ENCODE data around the gene GNAT3. TPM values are rescaled to one million over a fixed set of nuclear protein-coding genes. Genes with fewer than 3 reads are reported as not detected.

GNAT3 gene
- total and polyA plus RNA-seq, 4 donors, result not detected

GRCh38 chr7:80415522-80415921, 96.3 kb downstream of the GNAT3 start:
- H3K27ac ChIP-seq (ENCODE audit: low read depth in 1 of 2, low read length in 2 of 2), result no peak overlapping the region
- no peak for TF ChIP-seq FOXA1 (IDR thresholded peaks at IDR 0.05)
- TF ChIP-seq, protein P1, sequence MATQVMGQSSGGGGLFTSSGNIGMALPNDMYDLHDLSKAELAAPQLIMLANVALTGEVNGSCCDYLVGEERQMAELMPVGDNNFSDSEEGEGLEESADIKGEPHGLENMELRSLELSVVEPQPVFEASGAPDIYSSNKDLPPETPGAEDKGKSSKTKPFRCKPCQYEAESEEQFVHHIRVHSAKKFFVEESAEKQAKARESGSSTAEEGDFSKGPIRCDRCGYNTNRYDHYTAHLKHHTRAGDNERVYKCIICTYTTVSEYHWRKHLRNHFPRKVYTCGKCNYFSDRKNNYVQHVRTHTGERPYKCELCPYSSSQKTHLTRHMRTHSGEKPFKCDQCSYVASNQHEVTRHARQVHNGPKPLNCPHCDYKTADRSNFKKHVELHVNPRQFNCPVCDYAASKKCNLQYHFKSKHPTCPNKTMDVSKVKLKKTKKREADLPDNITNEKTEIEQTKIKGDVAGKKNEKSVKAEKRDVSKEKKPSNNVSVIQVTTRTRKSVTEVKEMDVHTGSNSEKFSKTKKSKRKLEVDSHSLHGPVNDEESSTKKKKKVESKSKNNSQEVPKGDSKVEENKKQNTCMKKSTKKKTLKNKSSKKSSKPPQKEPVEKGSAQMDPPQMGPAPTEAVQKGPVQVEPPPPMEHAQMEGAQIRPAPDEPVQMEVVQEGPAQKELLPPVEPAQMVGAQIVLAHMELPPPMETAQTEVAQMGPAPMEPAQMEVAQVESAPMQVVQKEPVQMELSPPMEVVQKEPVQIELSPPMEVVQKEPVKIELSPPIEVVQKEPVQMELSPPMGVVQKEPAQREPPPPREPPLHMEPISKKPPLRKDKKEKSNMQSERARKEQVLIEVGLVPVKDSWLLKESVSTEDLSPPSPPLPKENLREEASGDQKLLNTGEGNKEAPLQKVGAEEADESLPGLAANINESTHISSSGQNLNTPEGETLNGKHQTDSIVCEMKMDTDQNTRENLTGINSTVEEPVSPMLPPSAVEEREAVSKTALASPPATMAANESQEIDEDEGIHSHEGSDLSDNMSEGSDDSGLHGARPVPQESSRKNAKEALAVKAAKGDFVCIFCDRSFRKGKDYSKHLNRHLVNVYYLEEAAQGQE (IDR thresholded peaks at IDR 0.05), result no peak
- no peak for TF ChIP-seq JUND (IDR thresholded peaks at IDR 0.05)
- no peak for TF ChIP-seq RXRA (IDR thresholded peaks at IDR 0.05)
- no peak for TF ChIP-seq SP1 (IDR thresholded peaks at IDR 0.05)
- TF ChIP-seq NR2F2 (IDR thresholded peaks at IDR 0.05), result no peak
- no peaks in the 10 kb centered on the region for H3K36me3 ChIP-seq (ENCODE audit: control insufficient read depth in 4 of 4, insufficient read depth in 3 of 4, low read depth in 1 of 4, low read length in 3 of 4)
- no peak overlapping the region for H3K4me3 ChIP-seq (ENCODE audit: low read depth in 1 of 3, low read length in 3 of 3)
- H3K9ac ChIP-seq (ENCODE audit: low read depth in 1 of 2, low read length in 2 of 2), result no peak overlapping the region
- H3K27me3 ChIP-seq (ENCODE audit: control insufficient read depth in 4 of 4, insufficient read depth in 4 of 4, low read length in 3 of 4), result no peaks in the 10 kb centered on the region
- DNase-seq (ENCODE audit: low spot score), result no peak
- H3K9me3 ChIP-seq (ENCODE audit: control insufficient read depth in 4 of 4, low read length in 3 of 4), result no peaks in the 10 kb centered on the region
- H3K4me1 ChIP-seq (ENCODE audit: control insufficient read depth in 4 of 4, insufficient read depth in 4 of 4, low read length in 3 of 4), result no peaks in the 10 kb centered on the region
- 93% methylated on average over 1 of the region's 1 CpG for WGBS

DNA sequence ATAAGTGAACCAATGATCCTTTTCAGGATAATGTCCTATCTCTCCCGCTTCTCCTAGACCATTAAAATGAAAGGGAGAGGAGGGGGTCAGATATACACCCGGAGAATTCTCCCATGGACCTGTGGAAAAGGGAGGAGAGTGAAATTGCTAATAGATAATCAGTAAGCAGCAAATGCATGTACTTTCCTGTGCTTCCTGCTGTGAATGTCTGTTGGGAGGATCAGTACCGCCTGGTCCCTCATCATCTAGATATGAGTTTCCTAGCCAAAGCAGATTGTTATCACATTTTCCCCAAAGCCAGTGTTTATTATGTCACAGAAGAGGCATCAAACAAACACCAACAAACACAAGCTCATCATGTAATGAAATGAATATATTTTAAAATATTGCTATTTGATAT, 96.8 kb downstream of the GNAT3 start:
- Histone ChIP-seq H3K36me3 (ENCODE audit: control insufficient read depth in 4 of 4, insufficient read depth in 3 of 4, low read depth in 1 of 4, low read length in 3 of 4) (no peaks in the 10 kb centered on the region), H3K27ac (ENCODE audit: low read depth in 1 of 2, low read length in 2 of 2) (no peak overlapping the region), H3K4me3 (ENCODE audit: low read depth in 1 of 3, low read length in 3 of 3) (no peak overlapping the region), H3K4me1 (ENCODE audit: control insufficient read depth in 4 of 4, insufficient read depth in 4 of 4, low read length in 3 of 4) (no peaks in the 10 kb centered on the region), H3K9ac (ENCODE audit: low read depth in 1 of 2, low read length in 2 of 2) (no peak overlapping the region), H3K9me3 (ENCODE audit: control insufficient read depth in 4 of 4, low read length in 3 of 4) (no peaks in the 10 kb centered on the region), H3K27me3 (ENCODE audit: control insufficient read depth in 4 of 4, insufficient read depth in 4 of 4, low read length in 3 of 4) (no peaks in the 10 kb centered on the region)
- no peak for DNase-seq (ENCODE audit: low spot score)
- 94% methylated on average over 3 of the region's 3 CpGs for WGBS
- no peak for TF ChIP-seq GABPA (IDR thresholded peaks at IDR 0.05 in 1 of 2, conservative IDR thresholded peaks at IDR 0.05 in 1 of 2)
- no peak for TF ChIP-seq MAX (IDR thresholded peaks at IDR 0.05)
- no peak for TF ChIP-seq RXRA (IDR thresholded peaks at IDR 0.05)

- H3K4me3 ChIP-seq (ENCODE audit: low read depth in 1 of 3, low read length in 3 of 3), result no peak overlapping the region
- no peaks in the 10 kb centered on the region for H3K36me3 ChIP-seq (ENCODE audit: control insufficient read depth in 4 of 4, insufficient read depth in 3 of 4, low read depth in 1 of 4, low read length in 3 of 4)
- TF ChIP-seq, protein P2, sequence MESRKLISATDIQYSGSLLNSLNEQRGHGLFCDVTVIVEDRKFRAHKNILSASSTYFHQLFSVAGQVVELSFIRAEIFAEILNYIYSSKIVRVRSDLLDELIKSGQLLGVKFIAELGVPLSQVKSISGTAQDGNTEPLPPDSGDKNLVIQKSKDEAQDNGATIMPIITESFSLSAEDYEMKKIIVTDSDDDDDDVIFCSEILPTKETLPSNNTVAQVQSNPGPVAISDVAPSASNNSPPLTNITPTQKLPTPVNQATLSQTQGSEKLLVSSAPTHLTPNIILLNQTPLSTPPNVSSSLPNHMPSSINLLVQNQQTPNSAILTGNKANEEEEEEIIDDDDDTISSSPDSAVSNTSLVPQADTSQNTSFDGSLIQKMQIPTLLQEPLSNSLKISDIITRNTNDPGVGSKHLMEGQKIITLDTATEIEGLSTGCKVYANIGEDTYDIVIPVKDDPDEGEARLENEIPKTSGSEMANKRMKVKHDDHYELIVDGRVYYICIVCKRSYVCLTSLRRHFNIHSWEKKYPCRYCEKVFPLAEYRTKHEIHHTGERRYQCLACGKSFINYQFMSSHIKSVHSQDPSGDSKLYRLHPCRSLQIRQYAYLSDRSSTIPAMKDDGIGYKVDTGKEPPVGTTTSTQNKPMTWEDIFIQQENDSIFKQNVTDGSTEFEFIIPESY (IDR thresholded peaks at IDR 0.05), result no peak
- no peak for TF ChIP-seq HNF4A (conservative IDR thresholded peaks at IDR 0.05)
- no peak for TF ChIP-seq HNF4G (IDR thresholded peaks at IDR 0.05)
- no peak for TF ChIP-seq NR2F2 (IDR thresholded peaks at IDR 0.05)
- TF ChIP-seq TAF1 (conservative IDR thresholded peaks at IDR 0.05), result no peak
- no peaks in the 10 kb centered on the region for H3K4me1 ChIP-seq (ENCODE audit: control insufficient read depth in 4 of 4, insufficient read depth in 4 of 4, low read length in 3 of 4)
- H3K27ac ChIP-seq (ENCODE audit: low read depth in 1 of 2, low read length in 2 of 2), result no peak overlapping the region
- H3K9me3 ChIP-seq (ENCODE audit: control insufficient read depth in 4 of 4, low read length in 3 of 4), result no peaks in the 10 kb centered on the region
- no peaks in the 10 kb centered on the region for H3K27me3 ChIP-seq (ENCODE audit: control insufficient read depth in 4 of 4, insufficient read depth in 4 of 4, low read length in 3 of 4)
- WGBS, result 95% methylated on average over 2 of the region's 2 CpGs
- no peak overlapping the region for H3K9ac ChIP-seq (ENCODE audit: low read depth in 1 of 2, low read length in 2 of 2)
- DNase-seq (ENCODE audit: low spot score), result no peak
Measured at GRCh38 chr7:80414331-80414730, 97.5 kb downstream of the GNAT3 start.

Data from liver (tissue), 9 donors.